ENCODE measurements around the gene TMEM30B.

TMEM30B gene

GRCh38 chr14:61298824-61299223 lies 17.7 kb upstream of the TMEM30B start:
- DNase-seq (ENCODE audit: low read depth in 3 of 3): no peak

GRCh38 chr14:61297581-61297980 lies 16.4 kb upstream of the TMEM30B start:
- no peak for DNase-seq (ENCODE audit: low read depth in 3 of 3)

- DNase-seq (ENCODE audit: low read depth in 3 of 3): no peak
Measured at GRCh38 chr14:61296719-61297502, 15.8 kb upstream of the TMEM30B start.

GRCh38 chr14:61296151-61296550 lies 15.0 kb upstream of the TMEM30B start:
- DNase-seq (ENCODE audit: low read depth in 3 of 3): no peak

GRCh38 chr14:61290701-61291100 lies 9.6 kb upstream of the TMEM30B start:
- no peak for DNase-seq (ENCODE audit: low read depth in 3 of 3)

- no peak for DNase-seq (ENCODE audit: low read depth in 3 of 3)
Measured at GRCh38 chr14:61288720-61289119, 7.6 kb upstream of the TMEM30B start.

GRCh38 chr14:61288228-61288627 lies 7.1 kb upstream of the TMEM30B start:
- DNase-seq (ENCODE audit: low read depth in 3 of 3): no peak

- DNase-seq (ENCODE audit: low read depth in 3 of 3): no peak
Measured at GRCh38 chr14:61287196-61287595, 6.1 kb upstream of the TMEM30B start.

- no peak for DNase-seq (ENCODE audit: low read depth in 3 of 3)
Measured at GRCh38 chr14:61285364-61285763, 4.2 kb upstream of the TMEM30B start.

GRCh38 chr14:61284001-61284400 lies 2.9 kb upstream of the TMEM30B start:
- DNase-seq (ENCODE audit: low read depth in 3 of 3): no peak

GRCh38 chr14:61282746-61283145 lies 1.6 kb upstream of the TMEM30B start:
- no peak for DNase-seq (ENCODE audit: low read depth in 3 of 3)

GRCh38 chr14:61281948-61282275 lies 774 bp upstream of the TMEM30B start:
- no peak for DNase-seq (ENCODE audit: low read depth in 3 of 3)

- peak; percentile 63 to 80 (median 71) for DNase-seq (ENCODE audit: low read depth in 3 of 3)
Measured at GRCh38 chr14:61280526-61281185, 482 bp downstream of the TMEM30B start.

GRCh38 chr14:61280092-61280525 lies 1.0 kb downstream of the TMEM30B start:
- peak in 1 of 3 experiments; percentile 7 for DNase-seq (ENCODE audit: low read depth in 3 of 3)

- DNase-seq (ENCODE audit: low read depth in 3 of 3): no peak
Measured at GRCh38 chr14:61279082-61279481, 2.1 kb downstream of the TMEM30B start.

- DNase-seq (ENCODE audit: low read depth in 3 of 3): no peak
Measured at GRCh38 chr14:61277784-61278183, 3.4 kb downstream of the TMEM30B start.

GRCh38 chr14:61277232-61277631 lies 3.9 kb downstream of the TMEM30B start:
- no peak for DNase-seq (ENCODE audit: low read depth in 3 of 3)

- DNase-seq (ENCODE audit: low read depth in 3 of 3): no peak
Measured at GRCh38 chr14:61271552-61271951, 9.6 kb downstream of the TMEM30B start.

GRCh38 chr14:61270714-61271113 lies 10.4 kb downstream of the TMEM30B start:
- DNase-seq (ENCODE audit: low read depth in 3 of 3): no peak

- DNase-seq (ENCODE audit: low read depth in 3 of 3): peak; percentile 39 to 64 (median 51)
Measured at GRCh38 chr14:61269321-61270083, 11.6 kb downstream of the TMEM30B start.

GRCh38 chr14:61268812-61269211 lies 12.3 kb downstream of the TMEM30B start:
- no peak for DNase-seq (ENCODE audit: low read depth in 3 of 3)

- no peak for DNase-seq (ENCODE audit: low read depth in 3 of 3)
Measured at GRCh38 chr14:61266891-61267740, 14.0 kb downstream of the TMEM30B start.

All from stimulated activated CD4-positive, alpha-beta T cell treated with anti-CD3 and anti-CD28 coated beads, TNF-alpha, amount 100 ng/mL, for 4 hours (primary cell).